H1 (cell line): ENCODE data around the gene SBSN. TPM values are rescaled to one million over a fixed set of nuclear protein-coding genes. Genes with fewer than 3 reads are reported as not detected.

ENCODE experiments used
- CTCF ChIA-PET: fragments of 300-600 bp; sonication (Branson Sonifier 250); formaldehyde crosslinking; loops from one replicate; lab custom pipeline; 2021; ENCODE audit not compliant: partially characterized antibody; lab: Charles Lee
- POLR2A ChIA-PET: fragments of 300-600 bp; sonication (Branson Sonifier 250); formaldehyde crosslinking; loops from one replicate; lab custom pipeline; 2021; ENCODE audit warnings: inconsistent platforms; ENCODE audit not compliant: partially characterized antibody; lab: Charles Lee
- DNase-seq, 2 experiments: peaks; one replicate each; pipeline versions ENCODE4 v3.0.0 to v3.0.0-alpha.2; 2010 to 2022; ENCODE audit warnings: low spot score in 2 of 2, low read depth in 1 of 2, mixed read lengths in 1 of 2
- FAIRE-seq: peaks from 2 replicates; lab custom pipeline; 2011; peaks lifted over from hg19 to GRCh38; lab: Jason Lieb, UNC
- H2AFZ ChIP-seq: 2 replicates; pipeline ENCODE4 v1.8.1; 2012; ENCODE audit warnings: low read length, inconsistent platforms
- H2AK5ac ChIP-seq: 2 replicates; pipeline ENCODE4 v1.6.1; 2013; ENCODE audit warnings: low read depth, low read length
- H2BK120ac ChIP-seq: replicated peaks from 2 replicates; pipeline ENCODE3; 2013; ENCODE audit warnings: low read depth, low read length, inconsistent platforms
- H2BK12ac ChIP-seq: 2 replicates; pipeline ENCODE4 v1.6.1; 2013; ENCODE audit warnings: low read depth, low read length
- H2BK15ac ChIP-seq: 2 replicates; pipeline ENCODE4 v1.6.1; 2013; ENCODE audit warnings: low read length
- H2BK20ac ChIP-seq: 2 replicates; pipeline ENCODE4 v1.6.1; 2013; ENCODE audit warnings: low read length
- H2BK5ac ChIP-seq: 2 replicates; pipeline ENCODE4 v1.6.1; 2013; ENCODE audit warnings: low read depth, low read length
- H3K14ac ChIP-seq: 2 replicates; pipeline ENCODE4 v1.6.1; 2013; ENCODE audit warnings: inconsistent platforms; ENCODE audit not compliant: insufficient read length
- H3K18ac ChIP-seq: 2 replicates; pipeline ENCODE4 v1.6.1; 2013; ENCODE audit warnings: low read length; ENCODE audit errors: extremely low read depth
- H3K23ac ChIP-seq: 2 replicates; pipeline ENCODE4 v1.6.1; 2013; ENCODE audit warnings: inconsistent platforms; ENCODE audit not compliant: insufficient read length
- H3K23me2 ChIP-seq: 2 replicates; pipeline ENCODE4 v1.6.1; 2013; ENCODE audit warnings: low read depth, low read length
- H3K27ac ChIP-seq: 2 replicates; pipeline ENCODE4 v1.6.1; 2011; ENCODE audit warnings: low read depth, low read length, inconsistent platforms
- H3K27me3 ChIP-seq, 4 experiments: replicated peaks in 1 of 4; 1 replicate in 1 of 4; 2 replicates in 3 of 4; pipeline versions ENCODE4 v1.6.1 to v1.8.1; 2011 to 2013; ENCODE audit warnings: low read length in 3 of 4, mild to moderate bottlenecking in 3 of 4, inconsistent platforms in 2 of 4, mixed read lengths in 2 of 4, moderate library complexity in 1 of 4; ENCODE audit not compliant: control insufficient read depth in 3 of 4, insufficient read depth in 3 of 4; ENCODE audit errors: extremely low read depth in 1 of 4
- H3K36me3 ChIP-seq, 4 experiments: 2 replicates each; pipeline versions ENCODE4 v1.6.1 to v1.8.1; 2011 to 2013; ENCODE audit warnings: mild to moderate bottlenecking in 4 of 4, low read length in 3 of 4, moderate library complexity in 2 of 4, control low read depth in 1 of 4, inconsistent platforms in 1 of 4; ENCODE audit not compliant: insufficient read depth in 4 of 4, control insufficient read depth in 2 of 4
- H3K4ac ChIP-seq: replicated peaks from 2 replicates; pipeline ENCODE3; 2013; ENCODE audit warnings: low read length, low read depth, mixed read lengths, inconsistent platforms; ENCODE audit not compliant: insufficient read length
- H3K4me1 ChIP-seq, 4 experiments: replicated peaks in 1 of 4; 1 replicate in 1 of 4; 2 replicates in 3 of 4; pipeline versions ENCODE4 v1.6.1 to v1.8.1; 2011 to 2013; ENCODE audit warnings: low read length in 3 of 4, inconsistent platforms in 2 of 4, mixed read lengths in 1 of 4; ENCODE audit not compliant: insufficient read depth in 4 of 4, control insufficient read depth in 3 of 4
- H3K4me2 ChIP-seq, 2 experiments: 2 replicates each; pipeline versions ENCODE4 v1.6.1 to v1.8.1; 2011 to 2013; ENCODE audit warnings: low read depth in 2 of 2, low read length in 2 of 2, control low read depth in 1 of 2, inconsistent platforms in 1 of 2, mild to moderate bottlenecking in 1 of 2; ENCODE audit not compliant: insufficient read depth in 1 of 2
- H3K4me3 ChIP-seq, 4 experiments: fragments of 200-600, 300-600 bp in 1 of 4; sonication (generic), shearing (Covaris generic), sonication (Bioruptor Twin) in 1 of 4; 2 replicates each; pipeline versions ENCODE4 v1.5.1 to v1.8.1; 2011 to 2016; ENCODE audit warnings: low read length in 4 of 4, low read depth in 3 of 4, control low read depth in 2 of 4, inconsistent platforms in 2 of 4, mild to moderate bottlenecking in 2 of 4, mixed read lengths in 1 of 4, moderate library complexity in 1 of 4; ENCODE audit not compliant: insufficient read depth in 2 of 4; ENCODE audit errors: extremely low read depth in 1 of 4
- H3K56ac ChIP-seq: replicated peaks from 2 replicates; pipeline ENCODE3; 2013; ENCODE audit warnings: low read depth, mild to moderate bottlenecking, mixed read lengths, low read length, inconsistent platforms; ENCODE audit not compliant: insufficient read length
- H3K79me1 ChIP-seq: 2 replicates; pipeline ENCODE4 v1.6.1; 2013; ENCODE audit warnings: low read depth, low read length, control low read depth
- H3K79me2 ChIP-seq, 2 experiments: 2 replicates each; pipeline versions ENCODE4 v1.6.1 to v1.8.1; 2012 to 2013; ENCODE audit warnings: low read length in 2 of 2, mild to moderate bottlenecking in 2 of 2, inconsistent platforms in 1 of 2; ENCODE audit not compliant: insufficient read depth in 2 of 2, control insufficient read depth in 1 of 2
- H3K9ac ChIP-seq, 4 experiments: replicated peaks in 1 of 4; 1 replicate in 1 of 4; 2 replicates in 3 of 4; pipeline versions ENCODE4 v1.6.1 to v1.8.1; 2011 to 2013; ENCODE audit warnings: low read depth in 3 of 4, low read length in 3 of 4, control low read depth in 2 of 4, mild to moderate bottlenecking in 2 of 4, moderate library complexity in 2 of 4, inconsistent platforms in 1 of 4; ENCODE audit errors: extremely low read depth in 1 of 4
- H3K9me3 ChIP-seq, 2 experiments: 2 replicates each; pipeline versions ENCODE4 v1.6.1 to v1.8.1; 2012 to 2013; ENCODE audit warnings: mild to moderate bottlenecking in 2 of 2, moderate library complexity in 2 of 2, control low read depth in 1 of 2, inconsistent platforms in 1 of 2, low read depth in 1 of 2, low read length in 1 of 2, mixed read lengths in 1 of 2; ENCODE audit not compliant: insufficient read depth in 2 of 2
- H4K20me1 ChIP-seq, 2 experiments: replicated peaks in 1 of 2; 2 replicates each; pipeline versions ENCODE3 to v1.8.1; 2011 to 2013; ENCODE audit warnings: inconsistent platforms in 2 of 2, low read length in 2 of 2, mild to moderate bottlenecking in 1 of 2; ENCODE audit not compliant: insufficient read depth in 2 of 2, control insufficient read depth in 1 of 2
- H4K5ac ChIP-seq: 2 replicates; pipeline ENCODE4 v1.6.1; 2013; ENCODE audit warnings: low read length, low read depth, mixed read lengths, inconsistent platforms; ENCODE audit not compliant: insufficient read length
- H4K8ac ChIP-seq: 2 replicates; pipeline ENCODE4 v1.8.0; 2013; ENCODE audit warnings: mild to moderate bottlenecking, moderate library complexity, low read length, inconsistent platforms; ENCODE audit not compliant: insufficient read depth; ENCODE audit errors: extremely low read depth
- H4K91ac ChIP-seq: replicated peaks from 2 replicates; pipeline ENCODE3; 2013; ENCODE audit warnings: low read length, mixed read lengths, inconsistent platforms; ENCODE audit not compliant: insufficient read length
- CTCF ChIP-seq, 3 experiments: IDR thresholded peaks; 1 replicate in 2 of 3; 2 replicates in 1 of 3; pipeline versions ENCODE4 v1.5.1 to v1.6.1; 2011; ENCODE audit warnings: low read length in 3 of 3, mild to moderate bottlenecking in 3 of 3, inconsistent platforms in 2 of 3, low read depth in 1 of 3, moderate library complexity in 1 of 3; ENCODE audit not compliant: insufficient read depth in 1 of 3; ENCODE audit errors: control extremely low read depth in 1 of 3
- E2F6 ChIP-seq: IDR thresholded peaks from 2 replicates; pipeline ENCODE4 v1.6.1; 2012; ENCODE audit warnings: inconsistent platforms
- MAX ChIP-seq: IDR thresholded peaks from 2 replicates; pipeline ENCODE4 v1.6.1; 2012; ENCODE audit warnings: inconsistent platforms
- POLR2A ChIP-seq, 2 experiments: IDR thresholded peaks; 1 replicate in 1 of 2; 2 replicates in 1 of 2; pipeline ENCODE4 v1.6.1; 2011; ENCODE audit warnings: low read depth in 2 of 2, low read length in 2 of 2, mild to moderate bottlenecking in 2 of 2; ENCODE audit errors: control extremely low read depth in 1 of 2
- RAD21 ChIP-seq, 2 experiments: IDR thresholded peaks in 1 of 2; conservative IDR thresholded peaks in 1 of 2; 2 replicates each; pipeline ENCODE4 v1.6.1; 2011; ENCODE audit warnings: low read depth in 2 of 2, low read length in 2 of 2, improper control_type of control experiment in 1 of 2, inconsistent platforms in 1 of 2, mild to moderate bottlenecking in 1 of 2, moderate library complexity in 1 of 2
- RNF2 ChIP-seq: fragments of 200-900, 300-1000 bp; sonication (generic); IDR thresholded peaks from 2 replicates; pipeline ENCODE4 v1.7.1; 2016; ENCODE audit warnings: borderline replicate concordance, low read depth, mild to moderate bottlenecking, antibody characterized with exemption, low read length; ENCODE audit not compliant: poor library complexity, severe bottlenecking; ENCODE audit errors: missing control alignments
- SIX5 ChIP-seq: IDR thresholded peaks from 2 replicates; pipeline ENCODE4 v1.6.1; 2011; ENCODE audit warnings: mild to moderate bottlenecking, low read depth, low read length
- SP1 ChIP-seq: IDR thresholded peaks from 2 replicates; pipeline ENCODE4 v1.6.1; 2011; ENCODE audit warnings: low read depth, low read length
- SRF ChIP-seq: IDR thresholded peaks from 2 replicates; pipeline ENCODE4 v1.6.1; 2011; ENCODE audit warnings: mild to moderate bottlenecking, low read depth, low read length, moderate library complexity
- WGBS, 2 experiments: shearing (Covaris generic) in 1 of 2; methylation state at CpG; one replicate each; pipeline versions ENCODE4 v1.1.6 to v1.1.7; 2013 to 2015; ENCODE audit warnings: low lambda C conversion rate in 2 of 2, mixed read lengths in 2 of 2, inconsistent platforms in 1 of 2, low coverage in 1 of 2, missing lambda C conversion rate in 1 of 2; ENCODE audit not compliant: insufficient replicate concordance in 2 of 2, insufficient coverage in 1 of 2, insufficient read length in 1 of 2; ENCODE audit errors: extremely low coverage in 1 of 2, missing lambda C conversion rate in 1 of 2; 5-methylcytosine and 5-hydroxymethylcytosine counted together
- polyA plus RNA-seq, 7 experiments: library from polyadenylated mRNA; depleted of rRNA in 3 of 7; stranded (reverse) in 5 of 7; unstranded in 2 of 7; fragments of >200 nt in 5 of 7; fragments of 200-250 nt in 2 of 7; gene quantifications; 1 replicate in 5 of 7; 2 replicates in 1 of 7; 4 replicates in 1 of 7; pipeline versions ENCODE4 v1.2.1 to v1.2.3, GENCODE V29; 2011 to 2013; ENCODE audit warnings: missing spikeins in 2 of 7, mixed read lengths in 2 of 7
- total RNA-seq: library from RNA; stranded (reverse); fragmentation: NEBNext Ultra II Directional; extraction: Animal tissue kit (Norgen Biotek cat#: 25700); gene quantifications from 2 replicates; pipeline ENCODE4 v1.2.1, GENCODE V29; 2021

Gene SBSN
- total and polyA plus RNA-seq, 2 of the 8 experiments (the other 6 are each of a cell fraction or from before 2014, with no cell fraction given): not detected

GRCh38 chr19:35474104-35474503, 54.0 kb downstream of the SBSN start:
- no peak for FAIRE-seq
- no peaks in the 10 kb centered on the region for H3K79me2 ChIP-seq
- no peak overlapping the region for H3K4me2 ChIP-seq
- H2BK5ac ChIP-seq: no peak overlapping the region
- DNase-seq: no peak
- no peak overlapping the region for H3K23ac ChIP-seq
- no peak overlapping the region for H3K4me3 ChIP-seq
- H4K20me1 ChIP-seq: no peaks in the 10 kb centered on the region
- no peak overlapping the region for H3K18ac ChIP-seq
- H3K27me3 ChIP-seq: no peaks in the 10 kb centered on the region
- H3K56ac ChIP-seq: no peak overlapping the region
- no peak overlapping the region for H2AK5ac ChIP-seq
- H4K8ac ChIP-seq: no peak overlapping the region
- H2AFZ ChIP-seq: no peak overlapping the region
- 95% methylated on average over 14 of the region's 14 CpGs; no CpG with 5 or more reads in 1 of the 2 experiments for WGBS, 2 experiments
- no peak overlapping the region for H3K14ac ChIP-seq
- no peak overlapping the region for H2BK120ac ChIP-seq
- H4K5ac ChIP-seq: no peak overlapping the region
- H3K36me3 ChIP-seq: no peaks in the 10 kb centered on the region
- H3K9ac ChIP-seq: no peak overlapping the region
- H3K27ac ChIP-seq: no peak overlapping the region
- no peaks in the 10 kb centered on the region for H3K4me1 ChIP-seq
- H2BK15ac ChIP-seq: no peak overlapping the region
- ChIA-PET POLR2A (interaction anchor here (1.4 kb wide), 1 partner anchor 24 kb away, joined by 5 read pairs; no protein-coding TSS in a partner anchor), CTCF (interaction anchor here (0.7 to 4.2 kb wide), 11 partner anchors 12 to 121 kb away, joined by 3 to 18 read pairs (median 3); no protein-coding TSS in a partner anchor)
- H3K9me3 ChIP-seq: no peaks in the 10 kb centered on the region
- H2BK20ac ChIP-seq: no peak overlapping the region
- H4K91ac ChIP-seq: no peak overlapping the region
- H3K79me1 ChIP-seq: no peaks in the 10 kb centered on the region
- no peak overlapping the region for H3K4ac ChIP-seq
- no peaks in the 10 kb centered on the region for H3K23me2 ChIP-seq
- no peak overlapping the region for H2BK12ac ChIP-seq
- no peak for TF ChIP-seq SP1
- no peak for TF ChIP-seq RAD21 (IDR thresholded peaks at IDR 0.05 in 1 of 2, conservative IDR thresholded peaks at IDR 0.05 in 1 of 2; ENCODE audit: low read depth in 2 of 2, low read length in 2 of 2)
- no peak for TF ChIP-seq RNF2
- TF ChIP-seq MAX: peak; percentile 87
- TF ChIP-seq CTCF (IDR thresholded peaks at IDR 0.05; ENCODE audit: control extremely low read depth in 1 of 3, insufficient read depth in 1 of 3, low read depth in 1 of 3, low read length in 3 of 3): no peak
- no peak for TF ChIP-seq POLR2A (IDR thresholded peaks at IDR 0.05; ENCODE audit: control extremely low read depth in 1 of 2, low read depth in 2 of 2, low read length in 2 of 2)
- peak; percentile 96 for TF ChIP-seq E2F6
- no peak for TF ChIP-seq SRF
- TF ChIP-seq SIX5: no peak
